Right lobe of liver (tissue), 4 donors: ENCODE measurements around the gene FAM227B.

Experiments
- POLR2A ChIP-seq: fragments of 450-650 bp; IDR thresholded peaks from one replicate; pipeline ENCODE4 v1.6.1; 2017; ENCODE audit warnings: antibody characterized with exemption, mild to moderate bottlenecking
- TF ChIP-seq, protein P1 (sequence below), 4 donors: fragments of 200-600 bp in 3 of 4; fragments of 450-650 bp in 1 of 4; IDR thresholded peaks; one replicate each; pipeline versions ENCODE4 v1.5.1 to v1.8.0; 2016 to 2022; ENCODE audit warnings: antibody characterized with exemption in 4 of 4, mild to moderate bottlenecking in 2 of 4
- donor health status: DM: no; HTN: no; CAD: no.
- donor health status: DM: no; HTN: no; CAD: no.
- donor health status: DM: no; HTN: yes; CAD: no.

DNA sequence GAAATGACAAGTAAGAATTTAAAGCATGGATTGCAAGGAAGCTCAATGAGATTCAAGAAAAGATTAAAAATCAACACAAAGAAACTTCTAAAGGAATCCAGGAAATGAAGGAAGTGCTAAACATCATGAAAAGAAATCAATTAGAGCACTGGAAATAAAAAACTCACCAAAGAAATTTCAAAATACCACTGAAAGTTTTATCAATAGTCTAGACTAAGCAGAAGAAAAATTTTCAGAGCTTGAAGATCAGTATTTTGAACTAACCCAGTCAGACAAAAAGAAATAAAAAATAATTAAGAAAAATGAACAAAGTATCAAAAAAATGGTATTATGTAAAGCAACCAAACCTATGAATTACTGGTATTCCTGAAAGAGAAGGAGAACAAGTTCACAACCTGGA, 60.6 kb downstream of the FAM227B start:
- TF ChIP-seq, protein P1, sequence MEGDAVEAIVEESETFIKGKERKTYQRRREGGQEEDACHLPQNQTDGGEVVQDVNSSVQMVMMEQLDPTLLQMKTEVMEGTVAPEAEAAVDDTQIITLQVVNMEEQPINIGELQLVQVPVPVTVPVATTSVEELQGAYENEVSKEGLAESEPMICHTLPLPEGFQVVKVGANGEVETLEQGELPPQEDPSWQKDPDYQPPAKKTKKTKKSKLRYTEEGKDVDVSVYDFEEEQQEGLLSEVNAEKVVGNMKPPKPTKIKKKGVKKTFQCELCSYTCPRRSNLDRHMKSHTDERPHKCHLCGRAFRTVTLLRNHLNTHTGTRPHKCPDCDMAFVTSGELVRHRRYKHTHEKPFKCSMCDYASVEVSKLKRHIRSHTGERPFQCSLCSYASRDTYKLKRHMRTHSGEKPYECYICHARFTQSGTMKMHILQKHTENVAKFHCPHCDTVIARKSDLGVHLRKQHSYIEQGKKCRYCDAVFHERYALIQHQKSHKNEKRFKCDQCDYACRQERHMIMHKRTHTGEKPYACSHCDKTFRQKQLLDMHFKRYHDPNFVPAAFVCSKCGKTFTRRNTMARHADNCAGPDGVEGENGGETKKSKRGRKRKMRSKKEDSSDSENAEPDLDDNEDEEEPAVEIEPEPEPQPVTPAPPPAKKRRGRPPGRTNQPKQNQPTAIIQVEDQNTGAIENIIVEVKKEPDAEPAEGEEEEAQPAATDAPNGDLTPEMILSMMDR (IDR thresholded peaks at IDR 0.05) = no peak
- no peak for TF ChIP-seq POLR2A
